ENCODE measurements around the gene VRK1. TPM values are rescaled to one million over a fixed set of nuclear protein-coding genes. Genes with fewer than 3 reads are reported as not detected.

The VRK1 gene
- total RNA-seq, 2 experiments from 2014 or later: 97.5 to 97.9 TPM

DNA sequence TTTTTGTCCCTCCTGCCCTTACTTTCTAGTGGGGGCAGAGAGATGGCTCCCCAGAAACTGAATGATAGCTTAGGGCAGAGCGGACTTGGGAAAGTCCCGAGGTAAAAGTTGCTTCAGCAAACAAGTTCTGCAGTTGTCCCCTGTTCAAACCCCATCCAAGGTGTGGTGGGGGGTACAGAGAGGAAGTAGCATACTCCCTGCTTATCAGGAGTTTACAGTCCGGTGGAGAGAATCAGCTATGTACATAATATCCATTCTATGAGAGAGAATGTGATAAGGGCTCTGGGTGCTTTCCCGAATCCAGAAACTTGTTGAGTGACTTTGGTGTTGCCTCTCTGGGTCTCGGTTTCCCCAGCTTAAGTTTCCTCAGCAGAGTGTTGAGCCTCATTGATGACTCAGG is 40.4 kb upstream of the VRK1 start:
- no peaks in the 10 kb centered on the region for H3K4me1 ChIP-seq (ENCODE audit: insufficient read depth, low read length, poor library complexity, severe bottlenecking)
- no peaks in the 10 kb centered on the region for H3K79me2 ChIP-seq (ENCODE audit: insufficient read depth, low read depth, low read length)
- BruUV-seq (replicated peaks): no TSS peak
- no peaks in the 10 kb centered on the region for H4K20me1 ChIP-seq (ENCODE audit: insufficient read depth, low read length)
- ChIA-PET POLR2A (interaction anchor here (1.3 kb wide), 1 partner anchor 10 kb away, joined by 3 read pairs; no protein-coding TSS in a partner anchor), CTCF (ENCODE audit: unreplicated experiment) (interaction anchor here (0.6 kb wide), 1 partner anchor 304 kb away, joined by 3 read pairs; no protein-coding TSS in a partner anchor)
- no peaks in the 10 kb centered on the region for H3K9me3 ChIP-seq (ENCODE audit: low read length)
- H3K9me2 ChIP-seq (ENCODE audit: insufficient read depth, low read length): no peaks in the 10 kb centered on the region
- no peak overlapping the region for H3K4me2 ChIP-seq (ENCODE audit: low read length)
- H3K27ac ChIP-seq (ENCODE audit: low read depth, low read length, poor library complexity, severe bottlenecking): no peak overlapping the region
- DNase-seq (ENCODE audit: low spot score): no peak
- TF ChIP-seq EZH2phosphoT487 (IDR thresholded peaks at IDR 0.05; ENCODE audit: borderline replicate concordance, low read depth, low read length): no peak
- TF ChIP-seq, protein P1, sequence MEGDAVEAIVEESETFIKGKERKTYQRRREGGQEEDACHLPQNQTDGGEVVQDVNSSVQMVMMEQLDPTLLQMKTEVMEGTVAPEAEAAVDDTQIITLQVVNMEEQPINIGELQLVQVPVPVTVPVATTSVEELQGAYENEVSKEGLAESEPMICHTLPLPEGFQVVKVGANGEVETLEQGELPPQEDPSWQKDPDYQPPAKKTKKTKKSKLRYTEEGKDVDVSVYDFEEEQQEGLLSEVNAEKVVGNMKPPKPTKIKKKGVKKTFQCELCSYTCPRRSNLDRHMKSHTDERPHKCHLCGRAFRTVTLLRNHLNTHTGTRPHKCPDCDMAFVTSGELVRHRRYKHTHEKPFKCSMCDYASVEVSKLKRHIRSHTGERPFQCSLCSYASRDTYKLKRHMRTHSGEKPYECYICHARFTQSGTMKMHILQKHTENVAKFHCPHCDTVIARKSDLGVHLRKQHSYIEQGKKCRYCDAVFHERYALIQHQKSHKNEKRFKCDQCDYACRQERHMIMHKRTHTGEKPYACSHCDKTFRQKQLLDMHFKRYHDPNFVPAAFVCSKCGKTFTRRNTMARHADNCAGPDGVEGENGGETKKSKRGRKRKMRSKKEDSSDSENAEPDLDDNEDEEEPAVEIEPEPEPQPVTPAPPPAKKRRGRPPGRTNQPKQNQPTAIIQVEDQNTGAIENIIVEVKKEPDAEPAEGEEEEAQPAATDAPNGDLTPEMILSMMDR (conservative IDR thresholded peaks at IDR 0.05; ENCODE audit: low read length): no peak
- no peaks in the 10 kb centered on the region for H3K36me3 ChIP-seq (ENCODE audit: insufficient read depth, low read length)
- intact Hi-C loops (cut with micrococcal nuclease; ENCODE audit: unreplicated experiment): no loop called here
- no peak overlapping the region for H3K4me3 ChIP-seq (ENCODE audit: low read depth, low read length, poor library complexity, severe bottlenecking)
- no peak overlapping the region for H2AFZ ChIP-seq (ENCODE audit: low read length)

DNA sequence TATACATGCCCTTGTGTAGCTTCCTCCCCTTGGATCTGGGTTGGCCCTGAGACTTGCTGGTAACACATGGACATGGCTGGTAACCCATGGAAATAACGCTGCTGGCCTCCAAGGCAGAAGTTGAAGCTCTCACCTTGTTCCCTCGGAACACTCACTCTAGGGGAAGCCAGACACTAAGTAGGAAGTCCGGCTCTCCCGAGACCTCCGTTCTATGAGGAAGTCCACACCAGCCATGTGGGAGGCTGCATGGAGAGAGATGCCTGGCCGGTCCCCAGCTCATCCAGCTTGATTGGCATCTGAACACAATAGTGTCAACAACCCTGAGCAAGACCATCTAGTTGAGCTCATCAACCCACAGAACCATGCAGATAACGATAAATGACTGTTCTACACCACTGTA is 39.7 kb upstream of the VRK1 start:
- ChIA-PET CTCF (ENCODE audit: unreplicated experiment) (interaction anchor here (0.6 kb wide), 1 partner anchor 304 kb away, joined by 3 read pairs; no protein-coding TSS in a partner anchor), POLR2A (interaction anchor here (1.3 kb wide), 1 partner anchor 10 kb away, joined by 3 read pairs; no protein-coding TSS in a partner anchor)
- H3K27ac ChIP-seq (ENCODE audit: low read depth, low read length, poor library complexity, severe bottlenecking): no peak overlapping the region
- no peaks in the 10 kb centered on the region for H4K20me1 ChIP-seq (ENCODE audit: insufficient read depth, low read length)
- no peaks in the 10 kb centered on the region for H3K4me1 ChIP-seq (ENCODE audit: insufficient read depth, low read length, poor library complexity, severe bottlenecking)
- H3K4me2 ChIP-seq (ENCODE audit: low read length): no peak overlapping the region
- no peaks in the 10 kb centered on the region for H3K36me3 ChIP-seq (ENCODE audit: insufficient read depth, low read length)
- no peak for DNase-seq (ENCODE audit: low spot score)
- no TSS peak for BruUV-seq (replicated peaks)
- H3K4me3 ChIP-seq (ENCODE audit: low read depth, low read length, poor library complexity, severe bottlenecking): no peak overlapping the region
- intact Hi-C loops (cut with micrococcal nuclease; ENCODE audit: unreplicated experiment): no loop called here
- no peak overlapping the region for H2AFZ ChIP-seq (ENCODE audit: low read length)
- TF ChIP-seq, protein P1 (conservative IDR thresholded peaks at IDR 0.05; ENCODE audit: low read length): no peak
- TF ChIP-seq EZH2phosphoT487 (IDR thresholded peaks at IDR 0.05; ENCODE audit: borderline replicate concordance, low read depth, low read length): no peak
- no peaks in the 10 kb centered on the region for H3K79me2 ChIP-seq (ENCODE audit: insufficient read depth, low read depth, low read length)
- no peaks in the 10 kb centered on the region for H3K9me3 ChIP-seq (ENCODE audit: low read length)
- no peaks in the 10 kb centered on the region for H3K9me2 ChIP-seq (ENCODE audit: insufficient read depth, low read length)

DNA sequence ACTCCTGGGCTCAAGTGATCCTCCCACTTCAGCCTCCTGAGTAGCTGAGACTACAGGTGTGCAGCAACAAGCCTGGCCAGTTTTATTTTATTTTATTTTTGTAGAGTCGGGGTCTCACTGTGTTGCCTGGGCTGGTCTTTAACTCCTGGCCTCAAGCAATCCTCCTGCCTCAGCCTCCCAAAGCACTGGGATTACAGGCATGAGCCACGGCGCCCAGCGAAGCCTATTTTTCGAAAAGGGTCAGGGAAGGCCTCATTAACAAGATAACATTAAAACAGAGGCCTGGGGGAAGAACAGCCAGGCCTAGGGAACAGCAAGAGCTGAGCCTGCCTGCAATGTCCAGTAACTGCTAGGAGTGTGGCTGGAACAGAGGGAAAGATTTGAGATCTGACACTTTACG is 36.1 kb upstream of the VRK1 start:
- BruUV-seq (replicated peaks): no TSS peak
- CTCF ChIA-PET (ENCODE audit: unreplicated experiment): no interaction called here

More for the DNA sequence above, 36.1 kb upstream of the VRK1 start:
- H3K9me3 ChIP-seq (ENCODE audit: low read length): no peaks in the 10 kb centered on the region
- H4K20me1 ChIP-seq (ENCODE audit: insufficient read depth, low read length): no peaks in the 10 kb centered on the region
- POLR2A ChIA-PET: interaction anchor here (0.6 kb wide), 1 partner anchor 106 kb away, joined by 3 read pairs; no protein-coding TSS in a partner anchor
- no peak overlapping the region for H3K4me3 ChIP-seq (ENCODE audit: low read depth, low read length, poor library complexity, severe bottlenecking)
- no peak overlapping the region for H2AFZ ChIP-seq (ENCODE audit: low read length)
- no peak for DNase-seq (ENCODE audit: low spot score)
- no peaks in the 10 kb centered on the region for H3K4me1 ChIP-seq (ENCODE audit: insufficient read depth, low read length, poor library complexity, severe bottlenecking)
- H3K27ac ChIP-seq (ENCODE audit: low read depth, low read length, poor library complexity, severe bottlenecking): no peak overlapping the region
- no peaks in the 10 kb centered on the region for H3K79me2 ChIP-seq (ENCODE audit: insufficient read depth, low read depth, low read length)
- TF ChIP-seq EZH2phosphoT487 (IDR thresholded peaks at IDR 0.05; ENCODE audit: borderline replicate concordance, low read depth, low read length): no peak
- TF ChIP-seq, protein P1 (conservative IDR thresholded peaks at IDR 0.05; ENCODE audit: low read length): no peak
- no peak overlapping the region for H3K4me2 ChIP-seq (ENCODE audit: low read length)
- intact Hi-C loops (cut with micrococcal nuclease; ENCODE audit: unreplicated experiment): no loop called here
- no peaks in the 10 kb centered on the region for H3K36me3 ChIP-seq (ENCODE audit: insufficient read depth, low read length)
- no peaks in the 10 kb centered on the region for H3K9me2 ChIP-seq (ENCODE audit: insufficient read depth, low read length)
